Measurements from ENCODE around the gene PAM16.
A peak's percentile ranks its signal among the peaks of the same experiment; 100 is the strongest.
"Not testable (repeated sequence)": the region's sequence is repeated elsewhere in the genome, so short reads cannot be mapped to it uniquely, and the experiment has no call there.

Gene PAM16

DNA sequence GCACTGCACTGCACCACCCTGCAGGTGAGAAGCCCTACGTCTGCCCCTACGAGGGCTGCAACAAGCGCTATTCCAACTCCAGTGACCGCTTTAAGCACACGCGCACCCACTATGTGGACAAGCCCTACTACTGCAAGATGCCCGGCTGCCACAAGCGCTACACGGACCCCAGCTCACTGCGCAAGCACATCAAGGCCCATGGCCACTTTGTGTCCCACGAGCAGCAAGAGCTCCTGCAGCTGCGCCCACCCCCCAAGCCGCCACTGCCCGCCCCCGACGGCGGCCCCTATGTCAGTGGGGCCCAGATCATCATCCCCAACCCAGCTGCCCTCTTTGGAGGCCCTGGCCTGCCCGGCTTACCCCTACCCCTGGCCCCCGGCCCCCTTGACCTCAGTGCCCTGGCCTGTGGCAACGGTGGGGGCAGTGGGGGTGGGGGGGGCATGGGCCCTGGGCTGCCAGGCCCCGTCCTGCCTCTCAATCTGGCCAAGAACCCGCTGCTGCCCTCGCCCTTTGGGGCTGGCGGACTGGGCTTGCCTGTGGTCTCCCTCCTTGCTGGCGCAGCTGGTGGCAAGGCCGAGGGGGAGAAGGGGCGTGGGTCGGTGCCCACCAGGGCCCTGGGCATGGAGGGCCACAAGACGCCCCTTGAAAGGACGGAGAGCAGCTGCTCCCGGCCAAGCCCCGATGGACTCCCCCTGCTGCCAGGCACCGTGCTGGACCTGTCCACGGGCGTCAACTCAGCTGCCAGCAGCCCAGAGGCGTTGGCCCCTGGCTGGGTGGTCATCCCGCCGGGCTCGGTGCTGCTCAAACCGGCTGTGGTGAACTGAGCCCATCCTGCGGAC lies 14.2 kb downstream of the PAM16 start:
- DNase-seq (ENCODE audit: low read depth in 1 of 2, low spot score in 1 of 2): no peak

DNA sequence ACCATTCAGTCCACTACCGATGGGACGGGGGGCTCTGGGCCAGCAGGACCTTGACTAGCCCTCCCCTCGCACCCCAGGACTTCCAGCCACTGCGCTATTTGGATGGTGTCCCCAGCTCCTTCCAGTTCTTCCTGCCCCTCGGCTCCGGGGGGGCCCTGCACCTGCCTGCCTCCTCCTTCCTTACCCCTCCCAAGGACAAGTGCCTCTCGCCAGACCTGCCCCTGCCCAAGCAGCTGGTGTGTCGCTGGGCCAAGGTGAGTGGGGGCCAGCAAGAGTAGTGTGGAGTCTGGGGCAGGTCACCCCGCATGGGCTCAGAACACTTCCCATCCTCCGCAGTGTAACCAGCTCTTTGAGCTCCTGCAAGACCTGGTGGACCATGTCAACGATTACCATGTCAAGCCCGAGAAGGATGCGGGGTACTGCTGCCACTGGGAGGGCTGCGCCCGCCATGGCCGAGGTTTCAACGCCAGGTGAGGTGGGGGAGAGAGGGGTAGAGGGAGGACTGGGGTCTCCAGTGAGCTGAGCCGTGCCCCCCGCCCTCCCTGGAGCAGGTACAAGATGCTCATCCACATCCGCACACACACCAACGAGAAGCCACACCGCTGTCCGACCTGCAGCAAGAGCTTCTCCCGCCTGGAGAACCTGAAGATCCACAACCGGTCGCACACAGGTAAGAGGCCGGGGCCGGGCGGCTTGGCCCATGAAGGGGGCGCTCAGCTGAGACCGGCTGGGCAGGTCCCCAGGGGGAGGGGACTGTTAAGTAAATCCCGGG lies 16.2 kb downstream of the PAM16 start:
- no peak for DNase-seq (ENCODE audit: low read depth in 1 of 2, low spot score in 1 of 2)

- not testable (repeated sequence) for DNase-seq (ENCODE audit: low read depth in 1 of 2, low spot score in 1 of 2)
These were observed 17.4 kb downstream of the PAM16 start for GRCh38 chr16:4333714-4334113.

- DNase-seq (ENCODE audit: low read depth in 1 of 2, low spot score in 1 of 2): no peak
These were observed 17.8 kb downstream of the PAM16 start for GRCh38 chr16:4333308-4333638.

DNA sequence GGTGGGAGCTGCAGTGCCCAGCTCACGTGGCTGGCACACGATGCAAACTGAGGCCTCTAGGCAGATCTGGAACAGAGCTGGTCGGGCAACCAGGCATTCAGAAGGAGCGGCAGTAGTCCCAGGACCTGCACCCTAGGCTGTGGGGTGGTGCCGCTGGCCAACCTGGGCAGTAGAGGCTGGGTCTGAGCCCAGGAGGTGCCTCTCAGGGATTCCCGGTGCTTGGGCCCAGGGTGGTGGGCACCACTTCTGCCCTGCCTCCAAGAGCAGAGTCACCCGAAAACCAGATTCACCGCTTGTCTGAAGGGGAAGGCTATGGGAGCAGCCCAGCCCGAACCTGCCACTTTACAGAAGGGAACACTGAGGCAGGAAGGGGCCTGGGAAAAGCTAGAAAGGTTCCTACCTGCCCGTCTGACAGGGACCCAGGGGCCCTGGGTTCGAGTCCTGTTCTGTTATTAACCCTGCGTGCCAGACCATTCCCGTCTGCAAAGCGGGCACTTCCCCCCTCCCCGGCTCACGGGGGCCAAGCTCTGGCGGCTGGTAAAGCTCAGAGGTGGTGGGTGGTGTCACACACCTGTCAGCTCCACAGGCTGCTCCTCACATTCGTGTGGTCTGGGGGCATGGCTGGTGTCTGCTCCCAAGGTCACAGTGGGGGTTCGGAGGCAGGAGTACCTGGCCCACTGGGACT lies 18.4 kb downstream of the PAM16 start:
- DNase-seq (ENCODE audit: low read depth in 1 of 2, low spot score in 1 of 2): no peak

DNA sequence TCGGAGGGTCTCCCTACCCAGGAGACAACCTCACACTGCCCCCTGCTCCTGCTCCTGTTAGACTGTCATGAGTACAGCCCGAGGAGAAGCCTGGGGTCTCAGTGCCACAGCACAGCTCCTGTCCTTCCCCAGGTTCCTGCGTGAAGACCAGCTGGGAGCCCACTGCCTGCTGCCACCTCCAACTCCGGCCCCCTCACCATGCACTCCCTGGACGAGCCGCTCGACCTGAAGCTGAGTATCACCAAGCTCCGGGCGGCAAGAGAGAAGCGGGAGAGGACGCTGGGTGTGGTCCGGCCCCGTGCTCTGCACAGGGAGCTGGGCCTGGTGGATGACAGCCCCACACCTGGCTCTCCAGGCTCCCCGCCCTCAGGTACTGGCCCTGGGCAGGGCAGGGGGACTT lies 19.0 kb downstream of the PAM16 start:
- no peak for DNase-seq (ENCODE audit: low read depth in 1 of 2, low spot score in 1 of 2)

- peak; percentile 33 to 48 for DNase-seq (ENCODE audit: low read depth in 1 of 2, low spot score in 1 of 2)
These were observed 20.7 kb downstream of the PAM16 start for GRCh38 chr16:4330277-4330874.

GRCh38 chr16:4328782-4329775 lies 22.0 kb downstream of the PAM16 start:
- no peak for DNase-seq (ENCODE audit: low read depth in 1 of 2, low spot score in 1 of 2)

- peak in 1 of 2 donors; percentile 42 for DNase-seq (ENCODE audit: low read depth in 1 of 2, low spot score in 1 of 2)
These were observed 22.9 kb downstream of the PAM16 start for GRCh38 chr16:4328046-4328781.

DNA sequence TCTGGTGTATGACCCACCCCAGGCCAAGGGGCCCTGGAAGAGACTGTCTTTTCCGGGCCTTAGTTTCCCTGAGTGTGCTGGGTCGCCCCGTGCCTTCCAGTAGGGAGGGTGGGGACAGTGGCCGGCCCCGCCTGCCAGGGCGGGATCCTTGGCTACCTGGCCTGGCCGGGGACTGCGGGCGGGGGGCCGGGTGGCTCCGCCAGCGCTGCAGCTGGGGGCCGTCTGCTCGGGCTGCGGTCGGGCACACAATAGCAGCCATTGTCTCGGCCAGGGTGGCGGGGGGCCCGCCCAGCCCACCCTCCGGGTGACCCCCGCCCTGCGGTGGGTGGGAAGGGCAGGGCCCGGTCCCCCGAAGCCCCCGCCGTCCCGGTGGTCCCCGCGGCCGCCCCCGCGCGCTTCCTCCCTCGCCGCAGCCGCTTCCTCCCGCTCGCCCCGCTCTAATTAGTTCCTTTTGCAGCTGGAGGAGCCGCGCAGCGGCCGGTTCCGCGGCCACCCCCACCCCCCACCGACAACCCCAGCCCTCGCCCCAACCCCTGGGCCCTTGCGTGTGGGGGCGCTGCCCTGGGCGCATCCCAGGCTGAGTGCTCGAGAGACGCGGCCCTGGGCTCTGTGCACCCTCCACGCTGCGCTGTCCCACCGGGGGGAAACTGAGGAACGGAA lies 23.6 kb downstream of the PAM16 start:
- no peak for DNase-seq (ENCODE audit: low read depth in 1 of 2, low spot score in 1 of 2)

GRCh38 chr16:4325253-4325758 lies 25.8 kb downstream of the PAM16 start:
- DNase-seq (ENCODE audit: low read depth in 1 of 2, low spot score in 1 of 2): no peak

DNA sequence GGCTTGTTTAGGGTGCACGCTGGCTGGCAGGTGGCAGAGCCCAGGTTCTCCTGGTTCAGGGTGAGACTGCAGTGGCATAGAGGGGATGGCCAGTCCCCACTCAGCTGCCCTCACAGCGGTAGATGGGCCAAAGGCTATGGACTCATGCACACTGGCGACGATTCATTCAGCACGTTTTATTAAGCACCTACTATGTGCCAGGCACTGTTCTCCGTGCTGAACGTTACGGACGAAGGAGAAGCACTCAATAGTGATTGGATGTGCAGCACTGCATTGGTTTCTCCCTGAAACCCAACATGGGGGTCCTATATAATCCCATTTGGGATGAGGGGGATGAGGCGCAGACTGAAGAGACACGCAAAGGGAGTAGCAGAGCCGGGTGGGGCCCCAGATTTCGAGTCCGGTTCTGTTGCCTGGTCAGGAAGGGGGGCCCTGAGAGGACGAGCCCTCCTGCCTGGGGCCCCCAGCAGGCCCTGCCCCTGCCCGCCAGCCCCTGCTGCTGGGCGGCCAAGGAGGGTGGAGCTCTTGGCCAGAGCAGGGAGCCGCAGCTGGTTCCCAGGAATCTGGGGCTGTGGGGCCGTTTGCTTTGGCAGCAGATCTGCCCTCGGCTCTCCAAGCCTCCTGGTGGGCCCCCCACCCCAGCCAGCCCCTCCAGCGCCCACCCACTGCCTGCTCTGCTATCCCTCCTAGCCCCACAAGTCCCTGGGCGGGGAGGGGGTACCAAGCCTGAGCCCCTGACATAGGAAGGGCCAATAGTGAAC lies 26.4 kb downstream of the PAM16 start:
- DNase-seq (ENCODE audit: low read depth in 1 of 2, low spot score in 1 of 2): no peak

DNA sequence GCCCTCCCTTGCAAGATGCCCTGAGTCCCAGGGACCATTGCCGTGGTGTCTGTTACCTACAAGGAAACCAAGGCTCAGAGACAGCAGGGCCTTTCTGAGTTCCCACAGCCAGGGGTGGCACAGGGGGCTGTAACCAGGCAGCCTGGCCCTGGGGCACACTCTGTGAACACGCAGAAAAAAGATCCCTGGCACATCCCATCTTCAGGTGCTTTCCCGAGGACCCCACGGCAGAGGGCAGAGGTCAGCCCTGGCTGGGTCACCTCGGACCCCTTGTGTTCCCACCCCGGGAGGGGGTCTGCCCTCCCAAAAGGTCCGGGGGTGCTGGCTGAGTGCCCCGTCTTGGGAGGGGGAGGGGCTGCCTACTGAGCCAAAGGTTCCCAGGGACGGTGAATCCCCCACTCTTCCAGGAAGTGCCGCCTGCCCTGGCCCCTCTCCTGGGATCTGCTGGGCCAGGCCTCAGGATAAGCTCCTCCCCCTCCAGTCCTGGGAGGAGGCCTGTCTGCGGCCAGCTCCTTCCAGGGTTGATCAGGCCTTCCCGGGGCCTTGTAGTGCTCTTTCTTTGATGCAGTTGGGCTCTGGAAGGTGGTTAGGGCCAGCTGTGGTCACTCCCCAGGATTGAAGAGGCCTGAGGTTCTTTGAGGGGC lies 27.2 kb downstream of the PAM16 start:
- DNase-seq (ENCODE audit: low read depth in 1 of 2, low spot score in 1 of 2): no peak

DNA sequence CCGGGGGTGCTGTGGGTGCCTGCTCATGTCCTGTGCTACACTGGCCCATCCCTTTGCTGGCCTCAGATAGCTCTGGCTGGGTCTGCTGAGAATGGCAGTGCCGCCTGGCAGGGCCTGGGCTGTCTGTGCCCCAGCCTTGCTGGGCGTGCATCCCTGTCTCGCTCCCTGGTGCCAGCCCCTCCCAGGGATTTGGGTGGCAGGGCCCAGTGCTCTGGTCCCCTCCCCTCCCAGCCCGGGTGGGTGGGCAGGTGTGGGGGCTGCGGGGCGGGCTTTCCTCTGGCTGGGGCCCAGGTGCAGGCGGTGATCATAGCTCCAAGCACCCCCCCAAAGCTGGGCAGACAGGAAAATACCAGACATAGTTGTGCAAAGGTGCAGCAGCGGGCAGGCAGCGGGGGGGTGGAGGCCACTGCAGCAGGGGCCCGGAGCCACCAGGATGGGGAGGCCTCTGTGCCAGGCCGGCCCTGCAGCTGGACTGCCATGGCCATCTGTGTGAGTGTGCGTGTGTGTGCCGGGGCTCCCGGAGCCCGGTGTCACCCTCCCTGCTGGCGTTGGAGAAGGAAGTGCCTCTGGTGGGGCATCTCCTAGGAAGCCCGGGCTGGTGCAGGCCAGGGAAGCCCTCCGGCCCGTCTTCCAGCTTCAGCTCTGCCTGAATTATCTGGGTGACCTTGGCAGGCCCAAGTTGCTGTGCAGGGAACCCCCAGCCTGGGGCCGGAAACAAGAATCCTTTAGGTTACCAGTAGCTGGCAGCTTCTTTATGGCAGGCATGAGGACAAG lies 27.9 kb downstream of the PAM16 start:
- DNase-seq (ENCODE audit: low read depth in 1 of 2, low spot score in 1 of 2): no peak

DNA sequence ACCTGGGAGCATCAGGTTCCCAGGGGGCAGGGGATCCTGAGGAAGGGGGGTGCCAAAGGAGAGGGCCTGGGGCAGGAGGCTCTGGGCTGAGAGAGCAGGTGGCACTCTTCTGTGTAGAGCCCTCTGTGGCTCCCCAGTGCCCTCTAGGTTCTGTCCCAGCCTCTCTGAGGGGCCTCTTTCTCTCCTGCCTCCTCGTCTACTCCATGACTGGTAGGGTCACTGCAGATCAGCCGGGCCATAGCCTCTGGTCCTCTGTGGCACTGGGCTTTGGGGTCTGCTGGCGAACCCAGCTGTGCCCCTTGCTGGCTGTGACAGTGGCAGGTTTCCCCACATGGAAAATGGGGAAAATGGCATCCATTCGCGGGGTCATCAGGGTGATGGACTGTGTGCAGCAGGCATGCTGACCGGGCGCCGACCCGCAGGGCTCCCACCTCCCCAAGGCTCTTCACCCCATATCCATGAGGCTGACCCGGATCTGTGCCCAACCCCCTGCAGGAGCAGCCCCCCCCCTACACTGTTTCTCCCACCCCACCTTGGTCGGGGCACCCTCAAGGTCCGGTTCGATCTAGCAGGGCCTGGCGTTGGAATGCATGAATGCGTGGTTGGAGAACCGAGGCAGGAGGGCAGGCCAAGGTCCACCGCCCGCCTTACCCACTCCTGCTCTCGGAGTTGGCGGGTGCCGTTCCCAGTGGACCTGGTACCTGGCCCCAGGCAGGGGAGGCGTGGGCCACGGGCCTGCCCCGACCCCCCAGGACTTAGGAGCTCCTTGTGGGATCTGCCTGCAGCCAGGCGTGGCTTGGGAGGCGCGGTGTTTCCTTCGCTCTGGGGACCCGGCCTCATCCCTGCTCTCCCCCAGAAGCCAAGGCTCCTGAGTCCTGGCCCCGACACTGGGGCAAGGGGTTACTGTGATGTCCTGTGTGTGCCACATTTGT lies 28.7 kb downstream of the PAM16 start:
- no peak for DNase-seq (ENCODE audit: low read depth in 1 of 2, low spot score in 1 of 2)
